HepG2 (cell line): ENCODE measurements around the gene PASK. TPM values are rescaled to one million over a fixed set of nuclear protein-coding genes. Genes with fewer than 3 reads are reported as not detected.

Source experiments
- MIXL1 ChIP-seq: IDR thresholded peaks from 2 replicates; pipeline ENCODE4 v1.6.1; 2016
- NCOR1 ChIP-seq: fragments of 200-600 bp; sonication (generic); IDR thresholded peaks from 2 replicates; pipeline ENCODE4 v1.7.0; 2017; ENCODE audit warnings: antibody characterized with exemption, low read length, borderline replicate concordance
- PHF5A ChIP-seq: IDR thresholded peaks from one replicate; pipeline ENCODE4 v1.6.1; 2018; ENCODE audit warnings: low read depth, missing genetic modification reagents; ENCODE audit not compliant: unreplicated experiment
- PITX1 ChIP-seq: sonication (generic); formaldehyde crosslinking; IDR thresholded peaks from 2 replicates; pipeline ENCODE4 v1.5.1; 2020; ENCODE audit warnings: mild to moderate bottlenecking, missing genetic modification reagents
- YEATS2 ChIP-seq: sonication (generic); formaldehyde crosslinking; IDR thresholded peaks from 2 replicates; pipeline ENCODE4 v1.4.0; 2020; ENCODE audit warnings: missing genetic modification reagents, borderline replicate concordance
- ZNF230 ChIP-seq: sonication (generic); formaldehyde crosslinking; IDR thresholded peaks from 2 replicates; pipeline ENCODE4 v1.4.0; 2020; ENCODE audit warnings: mild to moderate bottlenecking, missing genetic modification reagents
- polyA plus RNA-seq, 8 experiments: library from polyadenylated mRNA; depleted of rRNA in 3 of 8; stranded (reverse) in 7 of 8; unstranded in 1 of 8; fragments of >200 nt; fragmentation: Illumina TruSeq in 4 of 8; extraction: Trizol in 4 of 8; gene quantifications; 2 replicates each; pipeline versions ENCODE4 v1.2.1 to v1.2.3, GENCODE V29; 2011 to 2016; ENCODE audit warnings: low read depth in 4 of 8, missing spikeins in 1 of 8, mixed read lengths in 1 of 8; ENCODE audit not compliant: insufficient read depth in 1 of 8
- total RNA-seq, 5 experiments: library from RNA; depleted of rRNA; stranded (reverse); fragments of >200 nt; fragmentation: Illumina TruSeq; extraction: Trizol; gene quantifications; 2 replicates each; pipeline ENCODE4 v1.2.3, GENCODE V29; 2016; ENCODE audit warnings: low read depth in 1 of 5
- TF ChIP-seq, protein P1 (sequence below): sonication (generic); formaldehyde crosslinking; IDR thresholded peaks from 2 replicates; pipeline ENCODE4 v1.9.0; 2022; ENCODE audit warnings: low read depth, missing genetic modification reagents
- TF ChIP-seq, protein P2 (sequence below): sonication (generic); formaldehyde crosslinking; IDR thresholded peaks from 2 replicates; pipeline ENCODE4 v1.4.0; 2020; ENCODE audit warnings: missing genetic modification reagents
- TF ChIP-seq, protein P3 (sequence below): sonication (generic); formaldehyde crosslinking; IDR thresholded peaks from 2 replicates; pipeline ENCODE4 v1.4.0; 2020; ENCODE audit warnings: missing genetic modification reagents
- TF ChIP-seq, protein P4 (sequence below): conservative IDR thresholded peaks from 2 replicates; pipeline ENCODE4 v1.6.1; 2018; ENCODE audit warnings: missing genetic modification reagents
- TF ChIP-seq, protein P5 (sequence below): sonication (generic); formaldehyde crosslinking; IDR thresholded peaks from 2 replicates; pipeline ENCODE4 v1.5.0; 2020; ENCODE audit warnings: mild to moderate bottlenecking, missing genetic modification reagents, borderline replicate concordance
- TF ChIP-seq, protein P6 (sequence below): sonication (generic); formaldehyde crosslinking; IDR thresholded peaks from 2 replicates; pipeline ENCODE4 v1.8.1; 2023; ENCODE audit warnings: mild to moderate bottlenecking, missing genetic modification reagents, borderline replicate concordance
- TF ChIP-seq, protein P7 (sequence below): sonication (generic); formaldehyde crosslinking; IDR thresholded peaks from 2 replicates; pipeline ENCODE4 v1.8.0; 2022; ENCODE audit warnings: missing genetic modification reagents, mild to moderate bottlenecking, inconsistent platforms, borderline replicate concordance

PASK gene
- total and polyA plus RNA-seq, 2 of the 13 experiments (the other 11 are each of a cell fraction or from before 2014, with no cell fraction given), result 6.9 to 17.0 TPM

DNA sequence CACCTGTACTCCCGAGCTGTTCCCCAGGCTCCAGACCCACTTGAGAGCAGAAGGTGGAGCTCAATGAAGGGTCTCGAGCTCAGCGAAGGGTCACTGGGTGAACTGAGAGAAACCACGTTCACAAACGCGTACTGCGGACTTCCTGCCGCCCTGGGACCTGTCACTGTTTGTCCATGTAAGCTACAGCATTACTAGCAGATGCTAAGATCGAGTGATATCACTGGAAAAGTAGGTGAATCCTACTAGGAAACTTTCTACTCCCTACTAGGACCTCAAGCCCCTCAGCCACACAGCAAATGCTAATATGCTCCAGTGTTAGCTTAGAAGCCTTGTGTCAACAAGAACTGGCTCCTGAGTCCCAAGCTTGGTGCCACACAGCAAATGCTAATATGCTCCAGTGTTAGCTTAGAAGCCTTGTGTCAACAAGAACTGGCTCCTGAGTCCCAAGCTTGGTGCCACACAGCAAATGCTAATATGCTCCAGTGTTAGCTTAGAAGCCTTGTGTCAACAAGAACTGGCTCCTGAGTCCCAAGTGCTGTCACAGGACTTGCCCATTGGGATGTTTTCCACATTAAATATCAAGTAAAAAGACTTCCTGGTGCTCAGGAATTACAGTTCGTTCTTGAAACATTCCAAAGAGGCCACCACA is 56.0 kb downstream of the PASK start (continued):
- TF ChIP-seq MIXL1 (CRISPR knock-in tag), result peak; percentile 80
- TF ChIP-seq, protein P1, sequence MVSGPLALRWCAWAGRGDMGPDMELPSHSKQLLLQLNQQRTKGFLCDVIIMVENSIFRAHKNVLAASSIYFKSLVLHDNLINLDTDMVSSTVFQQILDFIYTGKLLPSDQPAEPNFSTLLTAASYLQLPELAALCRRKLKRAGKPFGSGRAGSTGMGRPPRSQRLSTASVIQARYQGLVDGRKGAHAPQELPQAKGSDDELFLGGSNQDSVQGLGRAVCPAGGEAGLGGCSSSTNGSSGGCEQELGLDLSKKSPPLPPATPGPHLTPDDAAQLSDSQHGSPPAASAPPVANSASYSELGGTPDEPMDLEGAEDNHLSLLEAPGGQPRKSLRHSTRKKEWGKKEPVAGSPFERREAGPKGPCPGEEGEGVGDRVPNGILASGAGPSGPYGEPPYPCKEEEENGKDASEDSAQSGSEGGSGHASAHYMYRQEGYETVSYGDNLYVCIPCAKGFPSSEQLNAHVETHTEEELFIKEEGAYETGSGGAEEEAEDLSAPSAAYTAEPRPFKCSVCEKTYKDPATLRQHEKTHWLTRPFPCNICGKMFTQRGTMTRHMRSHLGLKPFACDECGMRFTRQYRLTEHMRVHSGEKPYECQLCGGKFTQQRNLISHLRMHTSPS (CRISPR knock-in tag), result peak; percentile 89
- TF ChIP-seq YEATS2 (CRISPR knock-in tag), result peak; percentile 39; the same call in 1 of the 2 replicates
- peak; percentile 31; the same call in 1 of the 2 replicates for TF ChIP-seq NCOR1
- TF ChIP-seq, protein P2, sequence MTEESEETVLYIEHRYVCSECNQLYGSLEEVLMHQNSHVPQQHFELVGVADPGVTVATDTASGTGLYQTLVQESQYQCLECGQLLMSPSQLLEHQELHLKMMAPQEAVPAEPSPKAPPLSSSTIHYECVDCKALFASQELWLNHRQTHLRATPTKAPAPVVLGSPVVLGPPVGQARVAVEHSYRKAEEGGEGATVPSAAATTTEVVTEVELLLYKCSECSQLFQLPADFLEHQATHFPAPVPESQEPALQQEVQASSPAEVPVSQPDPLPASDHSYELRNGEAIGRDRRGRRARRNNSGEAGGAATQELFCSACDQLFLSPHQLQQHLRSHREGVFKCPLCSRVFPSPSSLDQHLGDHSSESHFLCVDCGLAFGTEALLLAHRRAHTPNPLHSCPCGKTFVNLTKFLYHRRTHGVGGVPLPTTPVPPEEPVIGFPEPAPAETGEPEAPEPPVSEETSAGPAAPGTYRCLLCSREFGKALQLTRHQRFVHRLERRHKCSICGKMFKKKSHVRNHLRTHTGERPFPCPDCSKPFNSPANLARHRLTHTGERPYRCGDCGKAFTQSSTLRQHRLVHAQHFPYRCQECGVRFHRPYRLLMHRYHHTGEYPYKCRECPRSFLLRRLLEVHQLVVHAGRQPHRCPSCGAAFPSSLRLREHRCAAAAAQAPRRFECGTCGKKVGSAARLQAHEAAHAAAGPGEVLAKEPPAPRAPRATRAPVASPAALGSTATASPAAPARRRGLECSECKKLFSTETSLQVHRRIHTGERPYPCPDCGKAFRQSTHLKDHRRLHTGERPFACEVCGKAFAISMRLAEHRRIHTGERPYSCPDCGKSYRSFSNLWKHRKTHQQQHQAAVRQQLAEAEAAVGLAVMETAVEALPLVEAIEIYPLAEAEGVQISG (CRISPR knock-in tag), result peak; percentile 65
- TF ChIP-seq, protein P3, sequence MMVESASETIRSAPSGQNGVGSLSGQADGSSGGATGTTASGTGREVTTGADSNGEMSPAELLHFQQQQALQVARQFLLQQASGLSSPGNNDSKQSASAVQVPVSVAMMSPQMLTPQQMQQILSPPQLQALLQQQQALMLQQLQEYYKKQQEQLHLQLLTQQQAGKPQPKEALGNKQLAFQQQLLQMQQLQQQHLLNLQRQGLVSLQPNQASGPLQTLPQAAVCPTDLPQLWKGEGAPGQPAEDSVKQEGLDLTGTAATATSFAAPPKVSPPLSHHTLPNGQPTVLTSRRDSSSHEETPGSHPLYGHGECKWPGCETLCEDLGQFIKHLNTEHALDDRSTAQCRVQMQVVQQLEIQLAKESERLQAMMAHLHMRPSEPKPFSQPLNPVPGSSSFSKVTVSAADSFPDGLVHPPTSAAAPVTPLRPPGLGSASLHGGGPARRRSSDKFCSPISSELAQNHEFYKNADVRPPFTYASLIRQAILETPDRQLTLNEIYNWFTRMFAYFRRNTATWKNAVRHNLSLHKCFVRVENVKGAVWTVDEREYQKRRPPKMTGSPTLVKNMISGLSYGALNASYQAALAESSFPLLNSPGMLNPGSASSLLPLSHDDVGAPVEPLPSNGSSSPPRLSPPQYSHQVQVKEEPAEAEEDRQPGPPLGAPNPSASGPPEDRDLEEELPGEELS (CRISPR knock-in tag), result peak; percentile 88
- TF ChIP-seq PHF5A (CRISPR knock-in tag), result peak; percentile 70
- TF ChIP-seq, protein P4, sequence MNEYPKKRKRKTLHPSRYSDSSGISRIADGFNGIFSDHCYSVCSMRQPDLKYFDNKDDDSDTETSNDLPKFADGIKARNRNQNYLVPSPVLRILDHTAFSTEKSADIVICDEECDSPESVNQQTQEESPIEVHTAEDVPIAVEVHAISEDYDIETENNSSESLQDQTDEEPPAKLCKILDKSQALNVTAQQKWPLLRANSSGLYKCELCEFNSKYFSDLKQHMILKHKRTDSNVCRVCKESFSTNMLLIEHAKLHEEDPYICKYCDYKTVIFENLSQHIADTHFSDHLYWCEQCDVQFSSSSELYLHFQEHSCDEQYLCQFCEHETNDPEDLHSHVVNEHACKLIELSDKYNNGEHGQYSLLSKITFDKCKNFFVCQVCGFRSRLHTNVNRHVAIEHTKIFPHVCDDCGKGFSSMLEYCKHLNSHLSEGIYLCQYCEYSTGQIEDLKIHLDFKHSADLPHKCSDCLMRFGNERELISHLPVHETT, result peak; percentile 66; the same call in 1 of the 2 replicates
- TF ChIP-seq, protein P5, sequence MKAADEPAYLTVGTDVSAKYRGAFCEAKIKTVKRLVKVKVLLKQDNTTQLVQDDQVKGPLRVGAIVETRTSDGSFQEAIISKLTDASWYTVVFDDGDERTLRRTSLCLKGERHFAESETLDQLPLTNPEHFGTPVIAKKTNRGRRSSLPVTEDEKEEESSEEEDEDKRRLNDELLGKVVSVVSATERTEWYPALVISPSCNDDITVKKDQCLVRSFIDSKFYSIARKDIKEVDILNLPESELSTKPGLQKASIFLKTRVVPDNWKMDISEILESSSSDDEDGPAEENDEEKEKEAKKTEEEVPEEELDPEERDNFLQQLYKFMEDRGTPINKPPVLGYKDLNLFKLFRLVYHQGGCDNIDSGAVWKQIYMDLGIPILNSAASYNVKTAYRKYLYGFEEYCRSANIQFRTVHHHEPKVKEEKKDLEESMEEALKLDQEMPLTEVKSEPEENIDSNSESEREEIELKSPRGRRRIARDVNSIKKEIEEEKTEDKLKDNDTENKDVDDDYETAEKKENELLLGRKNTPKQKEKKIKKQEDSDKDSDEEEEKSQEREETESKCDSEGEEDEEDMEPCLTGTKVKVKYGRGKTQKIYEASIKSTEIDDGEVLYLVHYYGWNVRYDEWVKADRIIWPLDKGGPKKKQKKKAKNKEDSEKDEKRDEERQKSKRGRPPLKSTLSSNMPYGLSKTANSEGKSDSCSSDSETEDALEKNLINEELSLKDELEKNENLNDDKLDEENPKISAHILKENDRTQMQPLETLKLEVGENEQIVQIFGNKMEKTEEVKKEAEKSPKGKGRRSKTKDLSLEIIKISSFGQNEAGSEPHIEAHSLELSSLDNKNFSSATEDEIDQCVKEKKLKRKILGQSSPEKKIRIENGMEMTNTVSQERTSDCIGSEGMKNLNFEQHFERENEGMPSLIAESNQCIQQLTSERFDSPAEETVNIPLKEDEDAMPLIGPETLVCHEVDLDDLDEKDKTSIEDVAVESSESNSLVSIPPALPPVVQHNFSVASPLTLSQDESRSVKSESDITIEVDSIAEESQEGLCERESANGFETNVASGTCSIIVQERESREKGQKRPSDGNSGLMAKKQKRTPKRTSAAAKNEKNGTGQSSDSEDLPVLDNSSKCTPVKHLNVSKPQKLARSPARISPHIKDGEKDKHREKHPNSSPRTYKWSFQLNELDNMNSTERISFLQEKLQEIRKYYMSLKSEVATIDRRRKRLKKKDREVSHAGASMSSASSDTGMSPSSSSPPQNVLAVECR, result peak; percentile 73
- TF ChIP-seq, protein P6, sequence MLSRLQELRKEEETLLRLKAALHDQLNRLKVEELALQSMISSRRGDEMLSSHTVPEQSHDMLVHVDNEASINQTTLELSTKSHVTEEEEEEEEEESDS (CRISPR knock-in tag), result 0 out of 2 replicates have a peak, but pooled peaks have one; percentile 37
- peak; percentile 55; the same call in 1 of the 2 replicates for TF ChIP-seq ZNF230 (CRISPR knock-in tag)
- TF ChIP-seq PITX1 (CRISPR knock-in tag), result peak; percentile 98
- TF ChIP-seq, protein P7, sequence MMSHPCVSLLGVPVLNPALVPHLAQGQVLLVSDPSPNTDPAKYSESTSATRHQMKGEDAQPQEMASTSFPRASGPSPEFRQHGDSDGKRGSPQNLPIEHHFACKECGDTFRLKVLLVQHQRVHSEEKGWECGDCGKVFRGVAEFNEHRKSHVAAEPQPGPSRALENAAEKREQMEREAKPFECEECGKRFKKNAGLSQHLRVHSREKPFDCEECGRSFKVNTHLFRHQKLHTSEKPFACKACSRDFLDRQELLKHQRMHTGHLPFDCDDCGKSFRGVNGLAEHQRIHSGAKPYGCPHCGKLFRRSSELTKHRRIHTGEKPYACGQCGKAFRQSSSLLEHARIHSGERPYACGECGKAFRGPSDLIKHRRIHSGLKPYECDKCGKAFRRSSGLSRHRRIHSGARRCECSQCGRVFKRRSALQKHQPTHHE (CRISPR knock-in tag), result peak; percentile 32; the same call in 1 of the 2 replicates
